Measurements from ENCODE around the gene PPFIBP1. TPM values are rescaled to one million over a fixed set of nuclear protein-coding genes. Genes with fewer than 3 reads are reported as not detected.

Gene PPFIBP1
- total RNA-seq, 1 donor from 2014 or later, result 184 TPM

GRCh38 chr12:27504507-27504906, 19.5 kb upstream of the PPFIBP1 start:
- no peak overlapping the region for H3K4me3 Mint-ChIP-seq (ENCODE audit: unreplicated experiment)
- H3K9me3 Mint-ChIP-seq (ENCODE audit: unreplicated experiment), result no peaks in the 10 kb centered on the region
- H3K27ac Mint-ChIP-seq (ENCODE audit: unreplicated experiment), result no peak overlapping the region
- H3K36me3 Mint-ChIP-seq (ENCODE audit: low read depth, unreplicated experiment), result no peaks in the 10 kb centered on the region
- no peak for DNase-seq (ENCODE audit: low spot score)
- peaks cover 2% of the 10 kb centered on the region for H3K4me1 Mint-ChIP-seq (ENCODE audit: unreplicated experiment)
- TF ChIP-seq CTCF (IDR thresholded peaks at IDR 0.05; ENCODE audit: unreplicated experiment), result no peak
- no peaks in the 10 kb centered on the region for H3K27me3 Mint-ChIP-seq (ENCODE audit: unreplicated experiment)

- no peak for TF ChIP-seq CTCF (IDR thresholded peaks at IDR 0.05; ENCODE audit: unreplicated experiment)
- H3K27ac Mint-ChIP-seq (ENCODE audit: unreplicated experiment), result no peak overlapping the region
- no peaks in the 10 kb centered on the region for H3K36me3 Mint-ChIP-seq (ENCODE audit: low read depth, unreplicated experiment)
- no peaks in the 10 kb centered on the region for H3K9me3 Mint-ChIP-seq (ENCODE audit: unreplicated experiment)
- DNase-seq (ENCODE audit: low spot score), result no peak
- H3K4me1 Mint-ChIP-seq (ENCODE audit: unreplicated experiment), result peaks cover 2% of the 10 kb centered on the region
- H3K4me3 Mint-ChIP-seq (ENCODE audit: unreplicated experiment), result no peak overlapping the region
- no peaks in the 10 kb centered on the region for H3K27me3 Mint-ChIP-seq (ENCODE audit: unreplicated experiment)
Measured at GRCh38 chr12:27505109-27505508, 18.9 kb upstream of the PPFIBP1 start.

- Mint-ChIP-seq H3K27me3 (ENCODE audit: unreplicated experiment) (no peaks in the 10 kb centered on the region), H3K27ac (ENCODE audit: unreplicated experiment) (no peak overlapping the region), H3K36me3 (ENCODE audit: low read depth, unreplicated experiment) (no peaks in the 10 kb centered on the region), H3K4me3 (ENCODE audit: unreplicated experiment) (no peak overlapping the region), H3K9me3 (ENCODE audit: unreplicated experiment) (no peaks in the 10 kb centered on the region), H3K4me1 (ENCODE audit: unreplicated experiment) (peaks cover 2% of the 10 kb centered on the region)
- no peak for DNase-seq (ENCODE audit: low spot score)
- no peak for TF ChIP-seq CTCF (IDR thresholded peaks at IDR 0.05; ENCODE audit: unreplicated experiment)
Measured at GRCh38 chr12:27505761-27506160, 18.2 kb upstream of the PPFIBP1 start.

GRCh38 chr12:27506645-27507189, 17.3 kb upstream of the PPFIBP1 start:
- Mint-ChIP-seq H3K4me1 (ENCODE audit: unreplicated experiment) (peaks cover 2% of the 10 kb centered on the region), H3K36me3 (ENCODE audit: low read depth, unreplicated experiment) (no peaks in the 10 kb centered on the region), H3K9me3 (ENCODE audit: unreplicated experiment) (no peaks in the 10 kb centered on the region), H3K27me3 (ENCODE audit: unreplicated experiment) (no peaks in the 10 kb centered on the region), H3K27ac (ENCODE audit: unreplicated experiment) (no peak overlapping the region), H3K4me3 (ENCODE audit: unreplicated experiment) (no peak overlapping the region)
- no peak for DNase-seq (ENCODE audit: low spot score)
- TF ChIP-seq CTCF (IDR thresholded peaks at IDR 0.05; ENCODE audit: unreplicated experiment), result no peak

- H3K36me3 Mint-ChIP-seq (ENCODE audit: low read depth, unreplicated experiment), result no peaks in the 10 kb centered on the region
- H3K9me3 Mint-ChIP-seq (ENCODE audit: unreplicated experiment), result no peaks in the 10 kb centered on the region
- no peak for DNase-seq (ENCODE audit: low spot score)
- no peak overlapping the region for H3K4me3 Mint-ChIP-seq (ENCODE audit: unreplicated experiment)
- peaks cover 2% of the 10 kb centered on the region for H3K4me1 Mint-ChIP-seq (ENCODE audit: unreplicated experiment)
- H3K27me3 Mint-ChIP-seq (ENCODE audit: unreplicated experiment), result no peaks in the 10 kb centered on the region
- no peak overlapping the region for H3K27ac Mint-ChIP-seq (ENCODE audit: unreplicated experiment)
- TF ChIP-seq CTCF (IDR thresholded peaks at IDR 0.05; ENCODE audit: unreplicated experiment), result no peak
Measured at GRCh38 chr12:27508736-27509431, 15.1 kb upstream of the PPFIBP1 start.
